T-helper 17 cell (primary cell): ENCODE results near the gene USP1. TPM values are rescaled to one million over a fixed set of nuclear protein-coding genes. Genes with fewer than 3 reads are reported as not detected.

Experiments
- ATAC-seq: fragments of 150-1000 bp; cut with Tn5 transposase; 2 replicates; pipeline ENCODE4 v1.10.0; 2021; ENCODE audit warnings: mild to moderate bottlenecking, moderate library complexity
- DNase-seq, 3 donors: peaks; one replicate each; pipeline versions ENCODE4 v3.0.0 to v3.0.0-alpha.2; 2020 to 2021
- H3K9me3 ChIP-seq: one replicate; pipeline ENCODE4 v1.7.0; 2013; ENCODE audit warnings: low read length, mild to moderate bottlenecking; ENCODE audit not compliant: control insufficient read depth, poor library complexity, severe bottlenecking
- H3K27ac Mint-ChIP-seq: one replicate; pipeline ENCODE4 v1.8.0; 2022; ENCODE audit warnings: mild to moderate bottlenecking, moderate library complexity, mixed read lengths
- H3K27me3 Mint-ChIP-seq: one replicate; pipeline ENCODE4 v1.8.0; 2022; ENCODE audit warnings: mixed read lengths
- H3K36me3 Mint-ChIP-seq: one replicate; pipeline ENCODE4 v1.8.0; 2022; ENCODE audit warnings: low read depth, mixed read lengths
- H3K4me1 Mint-ChIP-seq: one replicate; pipeline ENCODE4 v1.8.0; 2022; ENCODE audit warnings: mild to moderate bottlenecking, mixed read lengths
- H3K4me3 Mint-ChIP-seq: one replicate; pipeline ENCODE4 v1.8.0; 2022; ENCODE audit warnings: mild to moderate bottlenecking, moderate library complexity, mixed read lengths
- total RNA-seq, 4 donors: library from RNA in 2 of 4; stranded (reverse) in 2 of 4; gene quantifications; one replicate each; pipeline ENCODE4 v1.2.3 and lab custom pipeline; 2022 to 2026

USP1 gene
- total RNA-seq, 2 donors from 2014 or later, result 28.3 to 29.3 TPM

- H3K4me3 Mint-ChIP-seq, result no peak overlapping the region
- H3K27me3 Mint-ChIP-seq, result peaks cover 15% of the 10 kb centered on the region
- peaks cover 5% of the 10 kb centered on the region for H3K4me1 Mint-ChIP-seq
- no peaks in the 10 kb centered on the region for H3K9me3 ChIP-seq
- DNase-seq (no peak), ATAC-seq (no peak)
- H3K27ac Mint-ChIP-seq, result no peak overlapping the region
- H3K36me3 Mint-ChIP-seq, result no peaks in the 10 kb centered on the region
Observed at GRCh38 chr1:62406576-62406975, 30.3 kb upstream of the USP1 start.

GRCh38 chr1:62407398-62408009, 29.3 kb upstream of the USP1 start:
- H3K27ac Mint-ChIP-seq, result no peak overlapping the region
- no peak for ATAC-seq
- no peak for DNase-seq
- H3K4me1 Mint-ChIP-seq, result peaks cover 5% of the 10 kb centered on the region
- H3K9me3 ChIP-seq, result no peaks in the 10 kb centered on the region
- H3K4me3 Mint-ChIP-seq, result no peak overlapping the region
- H3K36me3 Mint-ChIP-seq, result no peaks in the 10 kb centered on the region
- H3K27me3 Mint-ChIP-seq, result peaks cover 25% of the 10 kb centered on the region

GRCh38 chr1:62415687-62416086, 21.2 kb upstream of the USP1 start:
- ATAC-seq, result no peak
- DNase-seq, result no peak
- no peaks in the 10 kb centered on the region for H3K9me3 ChIP-seq
- Mint-ChIP-seq H3K27ac (no peak overlapping the region), H3K4me3 (no peak overlapping the region), H3K4me1 (no peaks in the 10 kb centered on the region), H3K27me3 (peaks cover 16% of the 10 kb centered on the region), H3K36me3 (no peaks in the 10 kb centered on the region)

- Mint-ChIP-seq H3K27ac (no peak overlapping the region), H3K27me3 (peaks cover 6% of the 10 kb centered on the region), H3K4me1 (no peaks in the 10 kb centered on the region), H3K4me3 (no peak overlapping the region), H3K36me3 (no peaks in the 10 kb centered on the region)
- DNase-seq, result no peak
- H3K9me3 ChIP-seq, result no peaks in the 10 kb centered on the region
- no peak for ATAC-seq
Observed at GRCh38 chr1:62417351-62417999, 19.4 kb upstream of the USP1 start.

GRCh38 chr1:62420214-62420613, 16.6 kb upstream of the USP1 start:
- Mint-ChIP-seq H3K27me3 (peaks cover 5% of the 10 kb centered on the region), H3K4me3 (no peak overlapping the region), H3K4me1 (no peaks in the 10 kb centered on the region), H3K27ac (no peak overlapping the region), H3K36me3 (no peaks in the 10 kb centered on the region)
- no peaks in the 10 kb centered on the region for H3K9me3 ChIP-seq
- no peak for DNase-seq
- ATAC-seq, result no peak

GRCh38 chr1:62423580-62424242, 13.1 kb upstream of the USP1 start:
- Mint-ChIP-seq H3K36me3 (no peaks in the 10 kb centered on the region), H3K27ac (no peak overlapping the region), H3K4me3 (no peak overlapping the region), H3K27me3 (peaks cover 5% of the 10 kb centered on the region), H3K4me1 (no peaks in the 10 kb centered on the region)
- H3K9me3 ChIP-seq, result no peaks in the 10 kb centered on the region
- ATAC-seq (no peak), DNase-seq (no peak)

GRCh38 chr1:62424411-62424810, 12.4 kb upstream of the USP1 start:
- ATAC-seq (no peak), DNase-seq (no peak)
- Mint-ChIP-seq H3K36me3 (no peaks in the 10 kb centered on the region), H3K27ac (no peak overlapping the region), H3K4me1 (no peaks in the 10 kb centered on the region), H3K4me3 (no peak overlapping the region), H3K27me3 (peaks cover 5% of the 10 kb centered on the region)
- no peaks in the 10 kb centered on the region for H3K9me3 ChIP-seq

GRCh38 chr1:62425041-62425440, 11.8 kb upstream of the USP1 start:
- Mint-ChIP-seq H3K36me3 (no peaks in the 10 kb centered on the region), H3K27me3 (peaks cover under 1% of the 10 kb centered on the region), H3K4me1 (no peaks in the 10 kb centered on the region), H3K27ac (no peak overlapping the region), H3K4me3 (no peak overlapping the region)
- ATAC-seq, result no peak
- no peak for DNase-seq
- H3K9me3 ChIP-seq, result no peaks in the 10 kb centered on the region

GRCh38 chr1:62426237-62426636, 10.6 kb upstream of the USP1 start:
- DNase-seq (no peak), ATAC-seq (no peak)
- H3K9me3 ChIP-seq, result no peaks in the 10 kb centered on the region
- Mint-ChIP-seq H3K4me1 (no peaks in the 10 kb centered on the region), H3K27me3 (peaks cover 3% of the 10 kb centered on the region), H3K4me3 (no peak overlapping the region), H3K27ac (no peak overlapping the region), H3K36me3 (no peaks in the 10 kb centered on the region)

GRCh38 chr1:62426794-62427193, 10.1 kb upstream of the USP1 start:
- DNase-seq (no peak), ATAC-seq (no peak)
- Mint-ChIP-seq H3K36me3 (no peaks in the 10 kb centered on the region), H3K27me3 (peaks cover 7% of the 10 kb centered on the region), H3K4me3 (no peak overlapping the region), H3K4me1 (no peaks in the 10 kb centered on the region), H3K27ac (no peak overlapping the region)
- no peaks in the 10 kb centered on the region for H3K9me3 ChIP-seq

GRCh38 chr1:62428351-62428750, 8.5 kb upstream of the USP1 start:
- Mint-ChIP-seq H3K4me1 (no peaks in the 10 kb centered on the region), H3K4me3 (no peak overlapping the region), H3K36me3 (no peaks in the 10 kb centered on the region), H3K27me3 (peaks cover 7% of the 10 kb centered on the region), H3K27ac (no peak overlapping the region)
- H3K9me3 ChIP-seq, result no peaks in the 10 kb centered on the region
- ATAC-seq (no peak), DNase-seq (no peak)

- DNase-seq (no peak), ATAC-seq (no peak)
- Mint-ChIP-seq H3K27ac (no peak overlapping the region), H3K4me1 (no peaks in the 10 kb centered on the region), H3K4me3 (no peak overlapping the region), H3K27me3 (peaks cover 7% of the 10 kb centered on the region), H3K36me3 (no peaks in the 10 kb centered on the region)
- no peaks in the 10 kb centered on the region for H3K9me3 ChIP-seq
Observed at GRCh38 chr1:62429581-62429980, 7.3 kb upstream of the USP1 start.

GRCh38 chr1:62433861-62434617, 2.8 kb upstream of the USP1 start:
- Mint-ChIP-seq H3K4me1 (peaks cover 10% of the 10 kb centered on the region), H3K4me3 (no peak overlapping the region), H3K27me3 (peaks cover 7% of the 10 kb centered on the region), H3K36me3 (no peaks in the 10 kb centered on the region), H3K27ac (no peak overlapping the region)
- H3K9me3 ChIP-seq, result no peaks in the 10 kb centered on the region
- ATAC-seq (no peak), DNase-seq (no peak)
